ENCODE measurements around the gene WDR93.

Gene WDR93

GRCh38 chr15:89649716-89650115 is 40.9 kb upstream of the WDR93 start (continued):
- TF ChIP-seq ZNF518A (tag by site-specific recombination; conservative IDR thresholded peaks at IDR 0.05; ENCODE audit: low read depth) (no peak), ZNF184 (tag by site-specific recombination; IDR thresholded peaks at IDR 0.05) (no peak)

DNA sequence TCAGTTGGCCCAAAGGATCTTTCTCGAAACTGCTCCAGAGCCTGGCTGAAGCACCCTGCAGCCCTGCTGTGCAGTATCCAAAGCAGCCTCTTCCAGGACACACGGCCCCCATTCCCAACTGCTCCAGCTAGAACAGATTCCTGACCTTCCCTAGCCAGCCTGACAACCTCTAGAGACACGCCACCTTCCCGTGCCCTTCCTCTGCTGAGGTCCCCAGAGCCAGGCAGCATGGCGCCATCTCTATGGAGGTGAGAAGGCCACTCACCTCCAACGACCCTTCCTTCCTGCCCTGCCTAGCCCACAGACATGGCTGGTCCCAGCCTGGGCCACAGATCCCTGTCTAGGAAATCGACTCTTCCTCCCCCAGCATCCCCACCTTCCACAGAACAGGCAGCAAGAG is 38.5 kb upstream of the WDR93 start:
- peaks cover 8% of the 10 kb centered on the region; the same call in 1 of the 2 replicates for H3K4me1 ChIP-seq (ENCODE audit: control insufficient read depth, insufficient read depth, low read length)
- peaks cover 7 to 49% of the 10 kb centered on the region in 2 experiments; a peak in 2 of 3 replicates for H3K36me3 ChIP-seq (ENCODE audit: control insufficient read depth in 2 of 2, insufficient read depth in 1 of 2, low read length in 2 of 2)
- H3K9me3 ChIP-seq (ENCODE audit: control insufficient read depth, insufficient read depth, low read depth, low read length), result no peaks in the 10 kb centered on the region
- POLR2A ChIA-PET, result no interaction called here
- H3K27ac ChIP-seq (ENCODE audit: extremely low read depth, low read depth, low read length), result no peak overlapping the region
- no peak overlapping the region for H3K4me3 ChIP-seq (ENCODE audit: low read depth, low read length)
- no peak for TF ChIP-seq ZNF792 (tag by site-specific recombination; IDR thresholded peaks at IDR 0.05)
- TF ChIP-seq, protein P1, sequence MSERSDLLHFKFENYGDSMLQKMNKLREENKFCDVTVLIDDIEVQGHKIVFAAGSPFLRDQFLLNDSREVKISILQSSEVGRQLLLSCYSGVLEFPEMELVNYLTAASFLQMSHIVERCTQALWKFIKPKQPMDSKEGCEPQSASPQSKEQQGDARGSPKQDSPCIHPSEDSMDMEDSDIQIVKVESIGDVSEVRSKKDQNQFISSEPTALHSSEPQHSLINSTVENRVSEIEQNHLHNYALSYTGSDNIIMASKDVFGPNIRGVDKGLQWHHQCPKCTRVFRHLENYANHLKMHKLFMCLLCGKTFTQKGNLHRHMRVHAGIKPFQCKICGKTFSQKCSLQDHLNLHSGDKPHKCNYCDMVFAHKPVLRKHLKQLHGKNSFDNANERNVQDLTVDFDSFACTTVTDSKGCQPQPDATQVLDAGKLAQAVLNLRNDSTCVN (tag by site-specific recombination; optimal IDR thresholded peaks at IDR 0.05), result peak; percentile 8
- CTCF ChIA-PET, result no interaction called here

GRCh38 chr15:89652666-89653065 is 37.9 kb upstream of the WDR93 start:
- no peak overlapping the region for H3K4me3 ChIP-seq (ENCODE audit: low read depth, low read length)
- H3K27ac ChIP-seq (ENCODE audit: extremely low read depth, low read depth, low read length), result no peak overlapping the region
- peaks cover 7 to 45% of the 10 kb centered on the region in 2 experiments; a peak in 2 of 3 replicates for H3K36me3 ChIP-seq (ENCODE audit: control insufficient read depth in 2 of 2, insufficient read depth in 1 of 2, low read length in 2 of 2)
- H3K9me3 ChIP-seq (ENCODE audit: control insufficient read depth, insufficient read depth, low read depth, low read length), result no peaks in the 10 kb centered on the region
- peaks cover 8% of the 10 kb centered on the region; the same call in 1 of the 2 replicates for H3K4me1 ChIP-seq (ENCODE audit: control insufficient read depth, insufficient read depth, low read length)
- CTCF ChIA-PET, result interaction anchor here (0.6 kb wide), 1 partner anchor 10 kb away, joined by 3 read pairs; no protein-coding TSS in a partner anchor
- POLR2A ChIA-PET, result no interaction called here
- TF ChIP-seq ZSCAN5A (tag by site-specific recombination; IDR thresholded peaks at IDR 0.05) (no peak), IKZF3 (tag by site-specific recombination; IDR thresholded peaks at IDR 0.05) (no peak), ZNF449 (tag by site-specific recombination; IDR thresholded peaks at IDR 0.05) (no peak), TCF7L2 (IDR thresholded peaks at IDR 0.05; ENCODE audit: borderline replicate concordance, low read depth, low read length) (no peak), ZNF214 (tag by site-specific recombination; IDR thresholded peaks at IDR 0.05; ENCODE audit: borderline replicate concordance) (no peak), YY2 (tag by site-specific recombination; IDR thresholded peaks at IDR 0.05) (no peak), ZNF660 (tag by site-specific recombination; IDR thresholded peaks at IDR 0.05) (no peak)
- TF ChIP-seq, protein P2, sequence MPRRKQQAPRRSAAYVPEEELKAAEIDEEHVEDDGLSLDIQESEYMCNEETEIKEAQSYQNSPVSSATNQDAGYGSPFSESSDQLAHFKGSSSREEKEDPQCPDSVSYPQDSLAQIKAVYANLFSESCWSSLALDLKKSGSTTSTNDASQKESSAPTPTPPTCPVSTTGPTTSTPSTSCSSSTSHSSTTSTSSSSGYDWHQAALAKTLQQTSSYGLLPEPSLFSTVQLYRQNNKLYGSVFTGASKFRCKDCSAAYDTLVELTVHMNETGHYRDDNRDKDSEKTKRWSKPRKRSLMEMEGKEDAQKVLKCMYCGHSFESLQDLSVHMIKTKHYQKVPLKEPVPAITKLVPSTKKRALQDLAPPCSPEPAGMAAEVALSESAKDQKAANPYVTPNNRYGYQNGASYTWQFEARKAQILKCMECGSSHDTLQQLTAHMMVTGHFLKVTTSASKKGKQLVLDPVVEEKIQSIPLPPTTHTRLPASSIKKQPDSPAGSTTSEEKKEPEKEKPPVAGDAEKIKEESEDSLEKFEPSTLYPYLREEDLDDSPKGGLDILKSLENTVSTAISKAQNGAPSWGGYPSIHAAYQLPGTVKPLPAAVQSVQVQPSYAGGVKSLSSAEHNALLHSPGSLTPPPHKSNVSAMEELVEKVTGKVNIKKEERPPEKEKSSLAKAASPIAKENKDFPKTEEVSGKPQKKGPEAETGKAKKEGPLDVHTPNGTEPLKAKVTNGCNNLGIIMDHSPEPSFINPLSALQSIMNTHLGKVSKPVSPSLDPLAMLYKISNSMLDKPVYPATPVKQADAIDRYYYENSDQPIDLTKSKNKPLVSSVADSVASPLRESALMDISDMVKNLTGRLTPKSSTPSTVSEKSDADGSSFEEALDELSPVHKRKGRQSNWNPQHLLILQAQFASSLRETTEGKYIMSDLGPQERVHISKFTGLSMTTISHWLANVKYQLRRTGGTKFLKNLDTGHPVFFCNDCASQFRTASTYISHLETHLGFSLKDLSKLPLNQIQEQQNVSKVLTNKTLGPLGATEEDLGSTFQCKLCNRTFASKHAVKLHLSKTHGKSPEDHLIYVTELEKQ (tag by site-specific recombination; IDR thresholded peaks at IDR 0.05; ENCODE audit: borderline replicate concordance), result no peak
- TF ChIP-seq, protein P3, sequence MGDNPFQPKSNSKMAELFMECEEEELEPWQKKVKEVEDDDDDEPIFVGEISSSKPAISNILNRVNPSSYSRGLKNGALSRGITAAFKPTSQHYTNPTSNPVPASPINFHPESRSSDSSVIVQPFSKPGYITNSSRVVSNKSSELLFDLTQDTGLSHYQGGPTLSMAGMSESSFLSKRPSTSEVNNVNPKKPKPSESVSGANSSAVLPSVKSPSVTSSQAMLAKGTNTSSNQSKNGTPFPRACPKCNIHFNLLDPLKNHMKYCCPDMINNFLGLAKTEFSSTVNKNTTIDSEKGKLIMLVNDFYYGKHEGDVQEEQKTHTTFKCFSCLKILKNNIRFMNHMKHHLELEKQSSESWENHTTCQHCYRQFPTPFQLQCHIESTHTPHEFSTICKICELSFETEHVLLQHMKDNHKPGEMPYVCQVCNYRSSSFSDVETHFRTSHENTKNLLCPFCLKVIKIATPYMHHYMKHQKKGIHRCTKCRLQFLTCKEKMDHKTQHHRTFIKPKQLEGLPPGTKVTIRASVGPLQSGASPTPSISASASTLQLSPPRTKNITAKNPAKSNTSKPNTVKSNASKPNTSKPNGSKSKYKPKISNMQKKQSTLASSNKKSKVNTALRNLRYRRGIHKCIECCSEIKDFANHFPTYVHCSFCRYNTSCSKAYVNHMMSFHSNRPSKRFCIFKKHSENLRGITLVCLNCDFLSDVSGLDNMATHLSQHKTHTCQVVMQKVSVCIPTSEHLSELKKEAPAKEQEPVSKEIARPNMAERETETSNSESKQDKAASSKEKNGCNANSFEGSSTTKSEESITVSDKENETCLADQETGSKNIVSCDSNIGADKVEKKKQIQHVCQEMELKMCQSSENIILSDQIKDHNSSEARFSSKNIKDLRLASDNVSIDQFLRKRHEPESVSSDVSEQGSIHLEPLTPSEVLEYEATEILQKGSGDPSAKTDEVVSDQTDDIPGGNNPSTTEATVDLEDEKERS (tag by site-specific recombination; IDR thresholded peaks at IDR 0.05), result no peak
- TF ChIP-seq, protein P4, sequence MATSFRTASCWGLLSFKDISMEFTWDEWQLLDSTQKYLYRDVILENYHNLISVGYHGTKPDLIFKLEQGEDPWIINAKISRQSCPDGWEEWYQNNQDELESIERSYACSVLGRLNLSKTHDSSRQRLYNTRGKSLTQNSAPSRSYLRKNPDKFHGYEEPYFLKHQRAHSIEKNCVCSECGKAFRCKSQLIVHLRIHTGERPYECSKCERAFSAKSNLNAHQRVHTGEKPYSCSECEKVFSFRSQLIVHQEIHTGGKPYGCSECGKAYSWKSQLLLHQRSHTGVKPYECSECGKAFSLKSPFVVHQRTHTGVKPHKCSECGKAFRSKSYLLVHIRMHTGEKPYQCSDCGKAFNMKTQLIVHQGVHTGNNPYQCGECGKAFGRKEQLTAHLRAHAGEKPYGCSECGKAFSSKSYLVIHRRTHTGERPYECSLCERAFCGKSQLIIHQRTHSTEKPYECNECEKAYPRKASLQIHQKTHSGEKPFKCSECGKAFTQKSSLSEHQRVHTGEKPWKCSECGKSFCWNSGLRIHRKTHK (tag by site-specific recombination; IDR thresholded peaks at IDR 0.05), result no peak
